SK-N-SH (cell line): ENCODE measurements around the gene NUCB1. TPM values are rescaled to one million over a fixed set of nuclear protein-coding genes. Genes with fewer than 3 reads are reported as not detected.

Experiments
- CTCF ChIA-PET: fragments of 300-600, 350-600 bp; formaldehyde crosslinking; extraction: SDS; loops from one replicate; lab custom pipeline; 2021; lab: Yijun Ruan, JAX
- POLR2A ChIA-PET: fragments of 350-600 bp; sonication (Branson Sonifier 250); formaldehyde crosslinking; extraction: SDS; loops from one replicate; lab custom pipeline; 2020; ENCODE audit warnings: antibody characterized with exemption, inconsistent platforms; lab: Yijun Ruan, JAX
- DNase-seq: peaks from one replicate; pipeline ENCODE4 v3.0.0; 2012
- H2AFZ ChIP-seq: fragments of 200-600 bp; sonication (generic); 2 replicates; pipeline ENCODE4 v1.8.1; 2016; ENCODE audit warnings: antibody characterized with exemption, mild to moderate bottlenecking, low read depth
- H3F3A ChIP-seq: fragments of 200-600 bp; sonication (generic); replicated peaks from 2 replicates; pipeline ENCODE3; 2016; ENCODE audit warnings: antibody characterized with exemption, mild to moderate bottlenecking; ENCODE audit not compliant: insufficient read depth
- H3K27ac ChIP-seq, 2 experiments: fragments of 200-500 bp in 1 of 2; fragments of 200-600 bp in 1 of 2; sonication (Bioruptor generic) in 1 of 2; sonication (generic), shearing (Covaris generic) in 1 of 2; 2 replicates each; pipeline versions ENCODE4 v1.5.1 to v1.6.1; 2014 to 2016; ENCODE audit warnings: low read depth in 2 of 2, inconsistent platforms in 1 of 2, low read length in 1 of 2, mild to moderate bottlenecking in 1 of 2, mixed read lengths in 1 of 2
- H3K27me3 ChIP-seq: fragments of 200-600 bp; sonication (generic), shearing (Covaris generic); 2 replicates; pipeline ENCODE4 v1.6.1; 2016; ENCODE audit warnings: mixed run types; ENCODE audit not compliant: insufficient read depth
- H3K36me3 ChIP-seq, 2 experiments: fragments of 200-500 bp in 1 of 2; fragments of 200-600 bp in 1 of 2; sonication (Bioruptor generic) in 1 of 2; sonication (generic) in 1 of 2; replicated peaks in 1 of 2; 2 replicates each; pipeline versions ENCODE3 to v1.5.1; 2014 to 2016; ENCODE audit warnings: low read length in 1 of 2, mild to moderate bottlenecking in 1 of 2; ENCODE audit not compliant: insufficient read depth in 2 of 2, control insufficient read depth in 1 of 2
- H3K4me1 ChIP-seq, 2 experiments: fragments of 200-500 bp in 1 of 2; fragments of 200-600 bp in 1 of 2; sonication (Bioruptor generic) in 1 of 2; sonication (generic), shearing (Covaris generic) in 1 of 2; 2 replicates each; pipeline versions ENCODE4 v1.5.1 to v1.6.1; 2014 to 2016; ENCODE audit warnings: low read depth in 1 of 2, low read length in 1 of 2, mixed run types in 1 of 2; ENCODE audit not compliant: insufficient read depth in 2 of 2, control insufficient read depth in 1 of 2
- H3K4me2 ChIP-seq: fragments of 200-600 bp; sonication (generic), shearing (Covaris generic); 2 replicates; pipeline ENCODE4 v1.6.1; 2017; ENCODE audit warnings: mixed run types
- H3K4me3 ChIP-seq, 2 experiments: fragments of 200-500 bp in 1 of 2; fragments of 200-600 bp in 1 of 2; sonication (Bioruptor generic) in 1 of 2; sonication (generic), shearing (Covaris generic) in 1 of 2; 2 replicates each; pipeline versions ENCODE4 v1.5.1 to v1.8.1; 2014 to 2016; ENCODE audit warnings: low read depth in 2 of 2, inconsistent platforms in 1 of 2, low read length in 1 of 2, mild to moderate bottlenecking in 1 of 2, mixed read lengths in 1 of 2, moderate library complexity in 1 of 2
- H3K79me2 ChIP-seq: fragments of 200-600 bp; sonication (generic); 2 replicates; pipeline ENCODE4 v1.8.1; 2017; ENCODE audit warnings: mild to moderate bottlenecking; ENCODE audit not compliant: insufficient read depth
- H3K9ac ChIP-seq: fragments of 200-600 bp; sonication (generic); 2 replicates; pipeline ENCODE4 v1.6.1; 2017; ENCODE audit warnings: mixed run types
- H3K9me2 ChIP-seq: fragments of 200-600 bp; sonication (generic); 2 replicates; pipeline ENCODE4 v1.6.1; 2017; ENCODE audit warnings: mixed run types
- H3K9me3 ChIP-seq: fragments of 200-600 bp; sonication (generic); 2 replicates; pipeline ENCODE4 v1.6.1; 2017; ENCODE audit warnings: mixed run types, mild to moderate bottlenecking, moderate library complexity
- H4K20me1 ChIP-seq: fragments of 200-600 bp; sonication (generic); 2 replicates; pipeline ENCODE4 v1.6.1; 2017; ENCODE audit warnings: mild to moderate bottlenecking, mixed run types; ENCODE audit not compliant: insufficient read depth
- CHD2 ChIP-seq: fragments of 150-350 bp; IDR thresholded peaks from 2 replicates; pipeline ENCODE4 v1.6.1; 2018; ENCODE audit warnings: low read length; ENCODE audit not compliant: partially characterized antibody
- EP300 ChIP-seq, 2 experiments: IDR thresholded peaks; 2 replicates each; pipeline versions ENCODE4 v1.4.0 to v1.6.1; 2012; ENCODE audit warnings: borderline replicate concordance in 1 of 2, low read depth in 1 of 2, low read length in 1 of 2
- FOXM1 ChIP-seq: IDR thresholded peaks from 2 replicates; pipeline ENCODE4 v1.4.0; 2012; ENCODE audit warnings: low read depth, mild to moderate bottlenecking
- GABPA ChIP-seq: IDR thresholded peaks from 2 replicates; pipeline ENCODE4 v1.4.0; 2012; ENCODE audit warnings: low read depth, mild to moderate bottlenecking
- GATA2 ChIP-seq: sonication (generic); formaldehyde crosslinking; IDR thresholded peaks from 2 replicates; pipeline ENCODE4 v1.5.0; 2020; ENCODE audit warnings: mild to moderate bottlenecking, missing genetic modification reagents
- MXI1 ChIP-seq: IDR thresholded peaks from 2 replicates; pipeline ENCODE4 v1.6.1; 2012; ENCODE audit warnings: mild to moderate bottlenecking, low read depth, low read length, improper control_type of control experiment
- RAD21 ChIP-seq: IDR thresholded peaks from 2 replicates; pipeline ENCODE4 v1.6.1; 2012; ENCODE audit warnings: mild to moderate bottlenecking, low read length
- SIN3A ChIP-seq: IDR thresholded peaks from 2 replicates; pipeline ENCODE4 v1.6.1; 2012; ENCODE audit warnings: low read depth, mild to moderate bottlenecking, low read length, moderate library complexity, borderline replicate concordance
- SMC3 ChIP-seq: IDR thresholded peaks from 2 replicates; pipeline ENCODE4 v1.6.1; 2012; ENCODE audit warnings: low read depth, low read length, improper control_type of control experiment
- TAF1 ChIP-seq: IDR thresholded peaks from 2 replicates; pipeline ENCODE4 v1.6.1; 2012; ENCODE audit warnings: low read depth, mild to moderate bottlenecking, low read length, moderate library complexity, borderline replicate concordance
- TCF12 ChIP-seq: IDR thresholded peaks from 2 replicates; pipeline ENCODE4 v1.4.0; 2012
- USF1 ChIP-seq: IDR thresholded peaks from 2 replicates; pipeline ENCODE4 v1.4.0; 2012; ENCODE audit warnings: low read depth, borderline replicate concordance
- YY1 ChIP-seq: IDR thresholded peaks from 2 replicates; pipeline ENCODE4 v1.4.0; 2012; ENCODE audit warnings: low read depth, mild to moderate bottlenecking
- WGBS: methylation state at CpG from one replicate; pipeline ENCODE4 v1.1.6; 2017; ENCODE audit warnings: low lambda C conversion rate; 5-methylcytosine and 5-hydroxymethylcytosine counted together
- polyA plus RNA-seq, 3 experiments: library from polyadenylated mRNA; depleted of rRNA; stranded (reverse); fragments of >200 nt; gene quantifications; 2 replicates each; pipeline ENCODE4 v1.2.3, GENCODE V29; 2012
- TF ChIP-seq, protein P1 (sequence below): IDR thresholded peaks from 2 replicates; pipeline ENCODE4 v1.6.1; 2012; ENCODE audit warnings: mild to moderate bottlenecking, low read depth, low read length, moderate library complexity
- TF ChIP-seq, protein P2 (sequence below): IDR thresholded peaks from 2 replicates; pipeline ENCODE4 v1.4.0; 2012; ENCODE audit warnings: low read depth

NUCB1 gene
- polyA plus RNA-seq, 1 of the 3 experiments (the other 2 are of a cell fraction) = 397 TPM

DNA sequence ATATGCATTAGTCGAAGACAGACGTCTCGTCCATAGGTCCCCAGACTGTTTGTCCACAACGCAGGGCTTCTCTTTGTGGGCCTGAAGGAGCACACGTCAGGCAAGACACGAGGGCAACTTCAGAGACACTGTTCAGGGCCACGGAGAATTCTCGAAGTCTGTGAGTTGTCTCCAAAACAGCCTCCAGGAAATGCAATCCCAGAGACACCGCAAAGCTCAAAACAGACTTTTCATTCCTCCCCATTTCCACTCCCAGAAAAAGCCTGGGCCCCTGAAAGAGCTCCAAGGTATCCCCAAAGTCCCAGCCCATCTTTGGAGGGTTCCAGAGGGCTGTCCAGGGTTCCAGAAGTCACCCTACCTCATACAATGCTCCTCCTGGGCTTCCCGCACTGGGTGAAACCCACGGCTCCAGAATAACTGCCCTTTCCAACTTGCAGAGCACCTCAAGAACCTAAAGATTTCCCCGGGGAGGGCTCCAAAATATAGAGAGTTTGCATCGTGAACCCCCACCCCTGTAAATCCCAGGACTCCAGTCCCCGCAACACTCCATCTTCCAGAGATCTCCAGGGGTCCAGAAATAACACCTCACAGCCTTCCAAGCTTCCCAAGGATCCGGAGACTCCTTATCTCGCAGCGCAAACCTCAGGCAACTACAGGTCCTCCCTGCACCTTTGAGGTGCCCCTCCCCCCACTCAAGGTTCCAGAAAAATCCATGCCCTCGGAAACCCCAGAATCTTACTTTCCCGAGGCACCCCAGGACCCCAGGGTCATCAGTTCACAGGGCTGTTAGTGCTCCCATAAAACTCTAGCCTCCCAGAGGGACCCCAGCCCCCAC lies 64.3 kb downstream of the NUCB1 start:
- Histone ChIP-seq H3K9me2 (no peaks in the 10 kb centered on the region), H3K4me2 (peak overlapping the region; percentile 56; the same call in 1 of the 2 replicates), H3K9me3 (no peaks in the 10 kb centered on the region), H4K20me1 (peaks cover 18% of the 10 kb centered on the region), H3K79me2 (peaks cover 19% of the 10 kb centered on the region), H3K4me3 (no peak overlapping the region; a peak in 1 of 4 replicates), H3K9ac (peak overlapping the region; percentile 41; the same call in 1 of the 2 replicates), H3K4me1 (peaks cover 17 to 26% of the 10 kb centered on the region in 2 experiments; a peak in 3 of 4 replicates), H3F3A (peaks cover 54% of the 10 kb centered on the region), H3K27ac (peak overlapping the region; percentile 62 to 77), H3K36me3 (peaks cover 11 to 22% of the 10 kb centered on the region in 2 experiments), H3K27me3 (no peaks in the 10 kb centered on the region), H2AFZ (no peak overlapping the region)
- no peak for DNase-seq
- ChIA-PET CTCF (interaction anchor here (1.1 to 3.9 kb wide), 2 partner anchors 29 to 35 kb away, joined by 3 to 12 read pairs; partner anchors contain the start of genes GYS1 and RUVBL2), POLR2A (interaction anchor here (0.6 kb wide), 1 partner anchor 10 kb away, joined by 4 read pairs; no protein-coding TSS in a partner anchor)
- TF ChIP-seq RAD21 (no peak), TAF1 (no peak), MXI1 (no peak), SIN3A (no peak), EP300 (IDR thresholded peaks at IDR 0.05; ENCODE audit: borderline replicate concordance in 1 of 2, low read depth in 1 of 2, low read length in 1 of 2) (no peak), USF1 (no peak), TCF12 (no peak), SMC3 (no peak), GABPA (no peak), YY1 (no peak), FOXM1 (no peak), GATA2 (CRISPR knock-in tag) (no peak), CHD2 (no peak)
- TF ChIP-seq, protein P1, sequence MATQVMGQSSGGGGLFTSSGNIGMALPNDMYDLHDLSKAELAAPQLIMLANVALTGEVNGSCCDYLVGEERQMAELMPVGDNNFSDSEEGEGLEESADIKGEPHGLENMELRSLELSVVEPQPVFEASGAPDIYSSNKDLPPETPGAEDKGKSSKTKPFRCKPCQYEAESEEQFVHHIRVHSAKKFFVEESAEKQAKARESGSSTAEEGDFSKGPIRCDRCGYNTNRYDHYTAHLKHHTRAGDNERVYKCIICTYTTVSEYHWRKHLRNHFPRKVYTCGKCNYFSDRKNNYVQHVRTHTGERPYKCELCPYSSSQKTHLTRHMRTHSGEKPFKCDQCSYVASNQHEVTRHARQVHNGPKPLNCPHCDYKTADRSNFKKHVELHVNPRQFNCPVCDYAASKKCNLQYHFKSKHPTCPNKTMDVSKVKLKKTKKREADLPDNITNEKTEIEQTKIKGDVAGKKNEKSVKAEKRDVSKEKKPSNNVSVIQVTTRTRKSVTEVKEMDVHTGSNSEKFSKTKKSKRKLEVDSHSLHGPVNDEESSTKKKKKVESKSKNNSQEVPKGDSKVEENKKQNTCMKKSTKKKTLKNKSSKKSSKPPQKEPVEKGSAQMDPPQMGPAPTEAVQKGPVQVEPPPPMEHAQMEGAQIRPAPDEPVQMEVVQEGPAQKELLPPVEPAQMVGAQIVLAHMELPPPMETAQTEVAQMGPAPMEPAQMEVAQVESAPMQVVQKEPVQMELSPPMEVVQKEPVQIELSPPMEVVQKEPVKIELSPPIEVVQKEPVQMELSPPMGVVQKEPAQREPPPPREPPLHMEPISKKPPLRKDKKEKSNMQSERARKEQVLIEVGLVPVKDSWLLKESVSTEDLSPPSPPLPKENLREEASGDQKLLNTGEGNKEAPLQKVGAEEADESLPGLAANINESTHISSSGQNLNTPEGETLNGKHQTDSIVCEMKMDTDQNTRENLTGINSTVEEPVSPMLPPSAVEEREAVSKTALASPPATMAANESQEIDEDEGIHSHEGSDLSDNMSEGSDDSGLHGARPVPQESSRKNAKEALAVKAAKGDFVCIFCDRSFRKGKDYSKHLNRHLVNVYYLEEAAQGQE = no peak
- TF ChIP-seq, protein P2, sequence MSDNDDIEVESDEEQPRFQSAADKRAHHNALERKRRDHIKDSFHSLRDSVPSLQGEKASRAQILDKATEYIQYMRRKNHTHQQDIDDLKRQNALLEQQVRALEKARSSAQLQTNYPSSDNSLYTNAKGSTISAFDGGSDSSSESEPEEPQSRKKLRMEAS = no peak
- WGBS = 57% methylated on average over 17 of the region's 19 CpGs
